ENCODE results near the gene AQP12B.

- TF ChIP-seq ZNF431 (CRISPR knock-in tag; IDR thresholded peaks at IDR 0.05; ENCODE audit: borderline replicate concordance, low read depth) (no peak), SETDB1 (CRISPR knock-in tag; IDR thresholded peaks at IDR 0.05; ENCODE audit: borderline replicate concordance) (no peak), KDM1A (CRISPR knock-in tag; IDR thresholded peaks at IDR 0.05) (no peak), GABPB1 (CRISPR knock-in tag; IDR thresholded peaks at IDR 0.05) (no peak)
- TF ChIP-seq, protein P1, sequence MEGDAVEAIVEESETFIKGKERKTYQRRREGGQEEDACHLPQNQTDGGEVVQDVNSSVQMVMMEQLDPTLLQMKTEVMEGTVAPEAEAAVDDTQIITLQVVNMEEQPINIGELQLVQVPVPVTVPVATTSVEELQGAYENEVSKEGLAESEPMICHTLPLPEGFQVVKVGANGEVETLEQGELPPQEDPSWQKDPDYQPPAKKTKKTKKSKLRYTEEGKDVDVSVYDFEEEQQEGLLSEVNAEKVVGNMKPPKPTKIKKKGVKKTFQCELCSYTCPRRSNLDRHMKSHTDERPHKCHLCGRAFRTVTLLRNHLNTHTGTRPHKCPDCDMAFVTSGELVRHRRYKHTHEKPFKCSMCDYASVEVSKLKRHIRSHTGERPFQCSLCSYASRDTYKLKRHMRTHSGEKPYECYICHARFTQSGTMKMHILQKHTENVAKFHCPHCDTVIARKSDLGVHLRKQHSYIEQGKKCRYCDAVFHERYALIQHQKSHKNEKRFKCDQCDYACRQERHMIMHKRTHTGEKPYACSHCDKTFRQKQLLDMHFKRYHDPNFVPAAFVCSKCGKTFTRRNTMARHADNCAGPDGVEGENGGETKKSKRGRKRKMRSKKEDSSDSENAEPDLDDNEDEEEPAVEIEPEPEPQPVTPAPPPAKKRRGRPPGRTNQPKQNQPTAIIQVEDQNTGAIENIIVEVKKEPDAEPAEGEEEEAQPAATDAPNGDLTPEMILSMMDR (CRISPR knock-in tag; IDR thresholded peaks at IDR 0.05) = no peak
These were observed 43.0 kb upstream of the AQP12B start for GRCh38 chr2:240725671-240726070.

Data from HepG2 (cell line).